ENCODE data around the gene WWOX. TPM values are rescaled to one million over a fixed set of nuclear protein-coding genes. Genes with fewer than 3 reads are reported as not detected.

The WWOX gene
- total and polyA plus RNA-seq, 2 of the 4 experiments (the other 2 are of a cell fraction): 2.7 to 5.4 TPM

DNA sequence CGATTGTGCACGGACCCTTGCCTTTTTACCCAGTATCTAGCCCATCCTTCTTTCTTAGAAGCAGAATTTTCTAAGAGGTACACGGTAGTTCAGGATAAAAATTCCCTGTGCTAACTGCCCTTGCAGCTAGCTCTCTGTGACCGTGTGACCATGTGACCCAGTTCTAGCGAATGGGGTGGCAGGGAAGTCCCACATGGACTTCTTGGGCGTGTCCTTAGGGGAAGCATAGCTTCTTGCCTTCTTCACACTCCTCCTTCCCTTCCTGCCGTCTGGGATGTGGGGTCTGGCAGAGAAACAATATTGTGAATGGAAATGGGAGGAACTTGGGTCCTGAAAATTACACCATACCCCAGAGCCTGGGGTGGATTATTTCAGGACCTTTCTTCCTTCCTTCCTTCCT lies 830.4 kb downstream of the WWOX start:
- H3K9ac ChIP-seq (ENCODE audit: low read depth, low read length): no peak overlapping the region
- intact Hi-C loops (cut with micrococcal nuclease): no loop called here
- no peak overlapping the region for H2BK120ac ChIP-seq (ENCODE audit: low read depth, low read length)
- H2BK20ac ChIP-seq (ENCODE audit: low read depth, low read length): no peak overlapping the region
- H4K5ac ChIP-seq (ENCODE audit: low read depth, low read length): no peak overlapping the region
- no peak overlapping the region for H3K18ac ChIP-seq (ENCODE audit: low read depth, low read length)
- no CpG with 5 or more reads among the region's 7 CpGs for WGBS, 2 experiments (ENCODE audit: extremely low coverage in 2 of 2, insufficient read length in 1 of 2)
- H2AFZ ChIP-seq (replicated peaks; ENCODE audit: low read length, poor library complexity): no peak overlapping the region
- no peak overlapping the region for H4K8ac ChIP-seq (ENCODE audit: low read depth in 2 of 2, low read length in 2 of 2)
- H4K20me1 ChIP-seq (ENCODE audit: insufficient read depth, low read length): no peaks in the 10 kb centered on the region
- H3K14ac ChIP-seq (replicated peaks; ENCODE audit: low read depth, low read length): no peak overlapping the region
- no peak overlapping the region for H3K23ac ChIP-seq (ENCODE audit: low read depth, low read length)
- BruUV-seq (replicated peaks): no TSS peak
- H3K9me1 ChIP-seq (ENCODE audit: insufficient read depth, low read length): no peaks in the 10 kb centered on the region
- ATAC-seq (ENCODE audit: low read depth) (no peak), DNase-seq (no peak)
- H3K4me1 ChIP-seq (ENCODE audit: control insufficient read depth, insufficient read depth, low read length): no peaks in the 10 kb centered on the region
- in situ Hi-C loops (cut with MboI; ENCODE audit: low sequenced_read_pairs): no loop called here
- H3K9me3 ChIP-seq (ENCODE audit: control insufficient read depth, insufficient read depth, low read length): peaks cover 28% of the 10 kb centered on the region
- dilution Hi-C loops (cut with HindIII; ENCODE audit: low sequenced_read_pairs, unreplicated experiment): no loop called here
- no peak overlapping the region for H3K4ac ChIP-seq (ENCODE audit: low read depth, low read length)
- no peaks in the 10 kb centered on the region for H3K27me3 ChIP-seq (ENCODE audit: control insufficient read depth, insufficient read depth, low read length)
- no peak overlapping the region for H3K4me3 ChIP-seq (ENCODE audit: insufficient read depth, low read depth, low read length)
- H2BK5ac ChIP-seq (ENCODE audit: low read depth, low read length, poor library complexity, severe bottlenecking): no peak overlapping the region
- H2AK9ac ChIP-seq (replicated peaks; ENCODE audit: low read depth, low read length, poor library complexity): no peak overlapping the region
- ChIA-PET CTCF (no interaction called here), POLR2A (ENCODE audit: unreplicated experiment) (no interaction called here)
- H2BK15ac ChIP-seq (ENCODE audit: low read depth, low read length): no peak overlapping the region
- no peaks in the 10 kb centered on the region for H3K79me1 ChIP-seq (ENCODE audit: low read depth in 1 of 2, low read length in 2 of 2)
- no peak overlapping the region for H4K91ac ChIP-seq (ENCODE audit: insufficient read depth, low read depth, low read length)
- no peak overlapping the region for H3K4me2 ChIP-seq (ENCODE audit: low read depth, low read length)
- no peak overlapping the region for H3K56ac ChIP-seq (ENCODE audit: extremely low read depth, insufficient read depth, low read length)
- no peak overlapping the region for H3K27ac ChIP-seq (ENCODE audit: insufficient read depth, low read length)
- no peak overlapping the region for H2AK5ac ChIP-seq (ENCODE audit: low read depth, low read length)
- H3K36me3 ChIP-seq (ENCODE audit: control insufficient read depth, insufficient read depth, low read length): no peaks in the 10 kb centered on the region
- no peak for TF ChIP-seq MAZ (IDR thresholded peaks at IDR 0.05; ENCODE audit: borderline replicate concordance, low read depth, low read length)
- TF ChIP-seq SMC3 (IDR thresholded peaks at IDR 0.05; ENCODE audit: low read depth, low read length): no peak
- no peak for TF ChIP-seq NFE2L2 (IDR thresholded peaks at IDR 0.05; ENCODE audit: low read depth, low read length)
- TF ChIP-seq FOS (IDR thresholded peaks at IDR 0.05; ENCODE audit: low read depth, low read length): no peak
- no peak for TF ChIP-seq CEBPB (IDR thresholded peaks at IDR 0.05; ENCODE audit: low read depth, low read length)
- TF ChIP-seq ELK1 (IDR thresholded peaks at IDR 0.05; ENCODE audit: borderline replicate concordance, low read depth, low read length): no peak
- no peak for TF ChIP-seq CHD1 (IDR thresholded peaks at IDR 0.05; ENCODE audit: low read depth, low read length)
- no peak for TF ChIP-seq RFX5 (IDR thresholded peaks at IDR 0.05; ENCODE audit: low read depth, low read length)
- TF ChIP-seq CTCF (conservative IDR thresholded peaks at IDR 0.05; ENCODE audit: low read depth, low read length): no peak
